Stomach (tissue), 9 donors: ENCODE results near the gene CBX8. TPM values are rescaled to one million over a fixed set of nuclear protein-coding genes. Genes with fewer than 3 reads are reported as not detected.

ENCODE experiments used
- DNase-seq, 2 donors: peaks; one replicate each; pipeline versions ENCODE4 v3.0.0 to v3.0.0-alpha.2; 2013 to 2019
- H3K27ac ChIP-seq, 5 donors: fragments of 200-600 bp in 4 of 5; sonication (generic) in 4 of 5; one replicate each; pipeline ENCODE4 v1.5.1; 2013 to 2019; ENCODE audit warnings: mild to moderate bottlenecking in 1 of 5, moderate library complexity in 1 of 5
- H3K27me3 ChIP-seq, 3 donors: fragments of 200-600 bp; sonication (generic); one replicate each; pipeline ENCODE4 v1.5.1; 2017 to 2019; ENCODE audit warnings: mixed run types in 1 of 3
- H3K36me3 ChIP-seq, 4 donors: fragments of 200-600 bp; sonication (generic); 1 replicate in 3 of 4; 2 replicates in 1 of 4; pipeline ENCODE4 v1.5.1; 2016 to 2019
- H3K4me1 ChIP-seq, 4 donors: fragments of 200-600 bp; sonication (generic); one replicate each; pipeline ENCODE4 v1.5.1; 2016 to 2019
- H3K4me3 ChIP-seq, 4 donors: fragments of 200-600 bp; sonication (generic) in 3 of 4; one replicate each; pipeline ENCODE4 v1.5.1; 2016 to 2019; ENCODE audit warnings: mild to moderate bottlenecking in 1 of 4
- H3K9me3 ChIP-seq, 4 donors: fragments of 200-600 bp; sonication (generic); one replicate each; pipeline ENCODE4 v1.5.1; 2016 to 2019
- CTCF ChIP-seq, 7 experiments: fragments of 450-650 bp in 4 of 7; fragments of 200-600 bp in 3 of 7; sonication (generic) in 3 of 7; IDR thresholded peaks; one replicate each; pipeline ENCODE4 v1.5.1; 2016 to 2019; ENCODE audit warnings: antibody characterized with exemption in 7 of 7, control low read depth in 2 of 7, mild to moderate bottlenecking in 1 of 7
- EP300 ChIP-seq: sonication (generic); formaldehyde crosslinking; IDR thresholded peaks from one replicate; pipeline ENCODE4 v1.6.1; 2017; ENCODE audit warnings: antibody characterized with exemption
- POLR2A ChIP-seq, 4 donors: fragments of 450-650 bp; IDR thresholded peaks; one replicate each; pipeline ENCODE4 v1.6.1; 2016; ENCODE audit warnings: antibody characterized with exemption in 4 of 4, control low read depth in 2 of 4, mild to moderate bottlenecking in 1 of 4, moderate library complexity in 1 of 4
- POLR2AphosphoS5 ChIP-seq, 3 donors: sonication (generic); formaldehyde crosslinking; IDR thresholded peaks; one replicate each; pipeline ENCODE4 v1.6.1; 2016; ENCODE audit warnings: antibody characterized with exemption in 3 of 3
- WGBS, 5 donors: extraction: QIAGEN DNeasy Blood & Tissue Kit in 3 of 5; methylation state at CpG; one replicate each; pipeline versions ENCODE4 v1.1.5 to v1.1.7; 2013 to 2018; 5-methylcytosine and 5-hydroxymethylcytosine counted together
- intact Hi-C: fragments of 100-400 bp; cut with DNase I; formaldehyde crosslinking; loops from one replicate; pipeline ENCODE4 v1.15.1; 2023; ENCODE audit warnings: low total_unique reads
- polyA plus RNA-seq, 3 donors: library from polyadenylated mRNA; stranded (reverse); fragments of 200-250 nt; gene quantifications; one replicate each; pipeline ENCODE4 v1.2.3, GENCODE V29; 2013
- total RNA-seq, 5 donors: library from RNA; depleted of rRNA; stranded (reverse); fragments of >200 nt; gene quantifications; one replicate each; pipeline versions ENCODE4 v1.1.0 to v1.2.3, GENCODE V29; 2014 to 2016
- donor health status: healthy with polysubstance abuse.
- donor health status: Bipolar disorder and iron deficiency.
- donor health status: healthy.

The CBX8 gene
- total and polyA plus RNA-seq, 8 donors: 0.76 to 140 (median 3.1) TPM; not detected in 2

GRCh38 chr17:79797492-79798298, 818 bp upstream of the CBX8 start:
- Histone ChIP-seq H3K4me1 (peaks cover 43 to 78% (median 65%) of the 10 kb centered on the region in 4 donors), H3K27me3 (peaks cover 49 to 81% (median 64%) of the 10 kb centered on the region in 3 donors), H3K9me3 (no peaks in the 10 kb centered on the region), H3K4me3 (peak overlapping the region; percentile 54 to 75 (median 70)), H3K36me3 (peaks cover 0 to 9% (median 6%) of the 10 kb centered on the region in 4 donors), H3K27ac (peak overlapping the region; percentile 72 to 88 (median 87))
- TF ChIP-seq CTCF (IDR thresholded peaks at IDR 0.05) (no peak), EP300 (no peak), POLR2A (IDR thresholded peaks at IDR 0.05) (no peak), POLR2AphosphoS5 (IDR thresholded peaks at IDR 0.05) (no peak)
- peak in 1 of 2 donors; percentile 74 for DNase-seq
- intact Hi-C loops: loop anchor here (5.0 kb wide), 1 partner anchor 40 kb away; the partner anchor contains the start of gene CBX4
- 1 to 2% (median 1%) methylated on average over 16 to 82 of the region's 89 CpGs for WGBS, 5 donors

GRCh38 chr17:79796444-79796762, 474 bp downstream of the CBX8 start:
- no peak for TF ChIP-seq EP300
- no peak for TF ChIP-seq CTCF (IDR thresholded peaks at IDR 0.05)
- TF ChIP-seq POLR2AphosphoS5 (IDR thresholded peaks at IDR 0.05): no peak
- no peak for TF ChIP-seq POLR2A (IDR thresholded peaks at IDR 0.05)

GRCh38 chr17:79795795-79796443, 958 bp downstream of the CBX8 start:
- Histone ChIP-seq H3K36me3 (peaks cover 0 to 9% (median 6%) of the 10 kb centered on the region in 4 donors), H3K27ac (no peak overlapping the region), H3K9me3 (no peaks in the 10 kb centered on the region), H3K4me1 (peaks cover 48 to 81% (median 69%) of the 10 kb centered on the region in 4 donors), H3K27me3 (peaks cover 49 to 81% (median 64%) of the 10 kb centered on the region in 3 donors), H3K4me3 (peak overlapping the region; percentile 54 to 75 (median 70))
- no peak for DNase-seq
- TF ChIP-seq POLR2A (IDR thresholded peaks at IDR 0.05) (no peak), EP300 (no peak), POLR2AphosphoS5 (IDR thresholded peaks at IDR 0.05) (no peak), CTCF (IDR thresholded peaks at IDR 0.05) (no peak)
- intact Hi-C loops: loop anchor here (5.0 kb wide), 1 partner anchor 41 kb away; the partner anchor contains the start of gene CBX4
- WGBS, 5 donors: 71 to 82% (median 80%) methylated on average over 8 of the region's 8 CpGs

More at GRCh38 chr17:79796444-79796762, 474 bp downstream of the CBX8 start:
- Histone ChIP-seq H3K4me3 (peak overlapping the region; percentile 54 to 75 (median 70)), H3K27ac (peak overlapping the region; percentile 78 to 88 (median 87)), H3K4me1 (peaks cover 48 to 81% (median 70%) of the 10 kb centered on the region in 4 donors), H3K27me3 (peaks cover 49 to 81% (median 64%) of the 10 kb centered on the region in 3 donors), H3K36me3 (peaks cover 0 to 9% (median 6%) of the 10 kb centered on the region in 4 donors), H3K9me3 (no peaks in the 10 kb centered on the region)
- intact Hi-C loops: loop anchor here (5.0 kb wide), 1 partner anchor 41 kb away; the partner anchor contains the start of gene CBX4
- WGBS, 5 donors: 1 to 2% (median 1%) methylated on average over 16 to 19 of the region's 19 CpGs
- DNase-seq: no peak
